Measurements from ENCODE around the gene SERTAD2.

DNA sequence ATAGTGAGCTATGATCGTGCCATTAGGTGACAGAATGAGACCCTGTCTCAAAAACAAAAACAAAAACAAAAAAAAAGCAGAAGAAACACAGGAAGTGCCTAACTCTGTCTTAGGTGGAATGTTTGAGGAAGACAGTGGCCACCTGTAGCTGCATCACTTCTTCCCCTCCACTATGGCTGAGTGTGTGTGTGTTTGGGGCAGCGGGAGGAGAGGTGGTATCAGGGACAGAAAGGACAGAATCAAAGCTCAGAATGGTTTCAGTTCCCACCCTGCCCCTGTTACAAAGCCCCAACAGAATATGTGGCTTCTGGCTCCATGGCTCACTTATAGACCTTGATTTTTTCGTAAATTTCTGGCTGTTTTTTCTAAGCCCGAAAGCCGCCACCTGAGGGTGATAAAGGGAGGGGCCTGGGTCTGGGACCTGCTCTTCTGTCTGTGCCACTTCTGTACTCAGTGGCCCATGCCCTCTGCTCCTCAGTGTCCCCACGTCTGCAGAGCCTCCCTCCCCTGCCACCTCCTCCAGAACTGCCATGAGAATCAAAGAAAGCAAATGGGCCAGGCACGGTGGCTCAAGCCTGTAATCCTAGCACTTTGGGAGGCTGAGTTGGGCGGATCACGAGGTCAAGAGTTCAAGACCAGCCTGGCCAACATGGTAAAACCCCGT lies 27.4 kb downstream of the SERTAD2 start:
- no peak for TF ChIP-seq POLR2A (IDR thresholded peaks at IDR 0.05)
- TF ChIP-seq, protein P1, sequence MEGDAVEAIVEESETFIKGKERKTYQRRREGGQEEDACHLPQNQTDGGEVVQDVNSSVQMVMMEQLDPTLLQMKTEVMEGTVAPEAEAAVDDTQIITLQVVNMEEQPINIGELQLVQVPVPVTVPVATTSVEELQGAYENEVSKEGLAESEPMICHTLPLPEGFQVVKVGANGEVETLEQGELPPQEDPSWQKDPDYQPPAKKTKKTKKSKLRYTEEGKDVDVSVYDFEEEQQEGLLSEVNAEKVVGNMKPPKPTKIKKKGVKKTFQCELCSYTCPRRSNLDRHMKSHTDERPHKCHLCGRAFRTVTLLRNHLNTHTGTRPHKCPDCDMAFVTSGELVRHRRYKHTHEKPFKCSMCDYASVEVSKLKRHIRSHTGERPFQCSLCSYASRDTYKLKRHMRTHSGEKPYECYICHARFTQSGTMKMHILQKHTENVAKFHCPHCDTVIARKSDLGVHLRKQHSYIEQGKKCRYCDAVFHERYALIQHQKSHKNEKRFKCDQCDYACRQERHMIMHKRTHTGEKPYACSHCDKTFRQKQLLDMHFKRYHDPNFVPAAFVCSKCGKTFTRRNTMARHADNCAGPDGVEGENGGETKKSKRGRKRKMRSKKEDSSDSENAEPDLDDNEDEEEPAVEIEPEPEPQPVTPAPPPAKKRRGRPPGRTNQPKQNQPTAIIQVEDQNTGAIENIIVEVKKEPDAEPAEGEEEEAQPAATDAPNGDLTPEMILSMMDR (IDR thresholded peaks at IDR 0.05) = no peak

Data from thyroid gland (tissue), 4 donors.